RWPE2 (cell line): ENCODE data around the gene GFAP.

Experiments
- ATAC-seq: fragments of 200-7000 bp; cut with Tn5 transposase; 3 replicates; pipeline ENCODE4 v1.9.1; 2021; ENCODE audit warnings: low read depth
- DNase-seq: peaks from one replicate; pipeline ENCODE4 v3.0.0-alpha.2; 2020; ENCODE audit warnings: low spot score
- H3K27ac ChIP-seq: fragments of 450-650 bp; 2 replicates; pipeline ENCODE4 v1.5.1; 2017; ENCODE audit warnings: mild to moderate bottlenecking; ENCODE audit not compliant: poor library complexity, severe bottlenecking
- H3K27me3 ChIP-seq: fragments of 250-450 bp; sonication (Bioruptor Pico); 2 replicates; pipeline ENCODE4 v1.5.1; 2021; ENCODE audit warnings: mild to moderate bottlenecking, moderate library complexity; ENCODE audit not compliant: insufficient read depth, poor library complexity, severe bottlenecking
- H3K36me3 ChIP-seq: fragments of 250-450 bp; sonication (Bioruptor Pico); 2 replicates; pipeline ENCODE4 v1.5.1; 2020; ENCODE audit warnings: low read depth, mild to moderate bottlenecking, moderate library complexity
- H3K4me1 ChIP-seq: fragments of 250-450 bp; sonication (Bioruptor Pico); 2 replicates; pipeline ENCODE4 v1.5.1; 2021; ENCODE audit warnings: mild to moderate bottlenecking, moderate library complexity; ENCODE audit not compliant: insufficient read depth, poor library complexity, severe bottlenecking
- H3K4me3 ChIP-seq: fragments of 250-450 bp; sonication (Bioruptor Pico); 2 replicates; pipeline ENCODE4 v1.5.1; 2021; ENCODE audit warnings: mild to moderate bottlenecking, moderate library complexity; ENCODE audit not compliant: severe bottlenecking
- H3K9me3 ChIP-seq: fragments of 250-450 bp; sonication (Bioruptor Pico); 2 replicates; pipeline ENCODE4 v1.5.1; 2021; ENCODE audit warnings: mild to moderate bottlenecking, moderate library complexity; ENCODE audit not compliant: severe bottlenecking
- CTCF ChIP-seq: fragments of 450-650 bp; IDR thresholded peaks from one replicate; pipeline ENCODE4 v1.5.1; 2017; ENCODE audit warnings: mild to moderate bottlenecking, moderate library complexity; ENCODE audit not compliant: poor library complexity, severe bottlenecking

Gene GFAP

GRCh38 chr17:44881145-44881544, 34.2 kb downstream of the GFAP start:
- DNase-seq (no peak), ATAC-seq (no peak)
- Histone ChIP-seq H3K36me3 (peaks cover 95% of the 10 kb centered on the region), H3K9me3 (no peaks in the 10 kb centered on the region), H3K4me3 (no peak overlapping the region), H3K4me1 (no peaks in the 10 kb centered on the region), H3K27me3 (no peaks in the 10 kb centered on the region), H3K27ac (no peak overlapping the region)
- TF ChIP-seq CTCF, result no peak

- ATAC-seq, result no peak
- Histone ChIP-seq H3K9me3 (no peaks in the 10 kb centered on the region), H3K4me1 (no peaks in the 10 kb centered on the region), H3K36me3 (peaks cover 97% of the 10 kb centered on the region), H3K27ac (no peak overlapping the region), H3K27me3 (no peaks in the 10 kb centered on the region), H3K4me3 (no peak overlapping the region)
- DNase-seq, result no peak
- TF ChIP-seq CTCF, result no peak
Measured at GRCh38 chr17:44880062-44880461, 35.2 kb downstream of the GFAP start.

- ATAC-seq, result no peak
- H3K4me3 ChIP-seq, result no peak overlapping the region
- no peak for TF ChIP-seq CTCF
- no peaks in the 10 kb centered on the region for H3K9me3 ChIP-seq
- H3K27me3 ChIP-seq, result no peaks in the 10 kb centered on the region
- no peak for DNase-seq
- peaks cover 97% of the 10 kb centered on the region for H3K36me3 ChIP-seq
- H3K4me1 ChIP-seq, result no peaks in the 10 kb centered on the region
- H3K27ac ChIP-seq, result no peak overlapping the region
Measured at GRCh38 chr17:44879376-44879775, 35.9 kb downstream of the GFAP start.

- no peak overlapping the region for H3K4me3 ChIP-seq
- TF ChIP-seq CTCF, result peak; percentile 84
- DNase-seq (no peak), ATAC-seq (peak; percentile 45; the same call in 1 of the 3 replicates)
- peaks cover 95% of the 10 kb centered on the region for H3K36me3 ChIP-seq
- no peaks in the 10 kb centered on the region for H3K9me3 ChIP-seq
- no peak overlapping the region for H3K27ac ChIP-seq
- H3K27me3 ChIP-seq, result no peaks in the 10 kb centered on the region
- no peaks in the 10 kb centered on the region for H3K4me1 ChIP-seq
Measured at GRCh38 chr17:44878627-44879221, 36.6 kb downstream of the GFAP start.

GRCh38 chr17:44877121-44877520, 38.2 kb downstream of the GFAP start:
- no peak for TF ChIP-seq CTCF
- Histone ChIP-seq H3K27me3 (no peaks in the 10 kb centered on the region), H3K27ac (no peak overlapping the region), H3K36me3 (peaks cover 94% of the 10 kb centered on the region), H3K4me1 (no peaks in the 10 kb centered on the region), H3K9me3 (no peaks in the 10 kb centered on the region), H3K4me3 (no peak overlapping the region)
- ATAC-seq (no peak), DNase-seq (no peak)
